HG02678 (cell line): ENCODE measurements around the gene RIMOC1.

Experiments
- ATAC-seq: cut with Tn5 transposase; IDR thresholded peaks from one replicate; pipeline ENCODE4 v1.9.1; 2021; ENCODE audit warnings: mild to moderate bottlenecking, moderate library complexity; ENCODE audit not compliant: unreplicated experiment

Gene RIMOC1

GRCh38 chr5:41903892-41904799 is at the start of gene RIMOC1:
RIMOC1 (plus strand) TSS chr5:41904344; CDS start chr5:41904368, 24 bp downstream.
- ATAC-seq: peak; percentile 98

GRCh38 chr5:41856644-41857491 is 47.3 kb upstream of the RIMOC1 start:
- peak; percentile 92 for ATAC-seq

- no peak for ATAC-seq
These were observed 46.2 kb upstream of the RIMOC1 start for GRCh38 chr5:41857989-41858388.

GRCh38 chr5:41858890-41859289 is 45.3 kb upstream of the RIMOC1 start:
- ATAC-seq: no peak

- ATAC-seq: peak; percentile 53
These were observed 40.2 kb upstream of the RIMOC1 start for GRCh38 chr5:41863871-41864486.

- ATAC-seq: no peak
These were observed 34.9 kb upstream of the RIMOC1 start for GRCh38 chr5:41869151-41869723.

GRCh38 chr5:41869724-41870626 is 34.2 kb upstream of the RIMOC1 start, which contains the start of gene OXCT1:
OXCT1 (minus strand) TSS chr5:41870425; CDS start chr5:41870358, 67 bp downstream.
- ATAC-seq: peak; percentile 90

- ATAC-seq: no peak
These were observed 33.5 kb upstream of the RIMOC1 start for GRCh38 chr5:41870627-41871048.

- ATAC-seq: no peak
These were observed 32.3 kb upstream of the RIMOC1 start for GRCh38 chr5:41871852-41872251.

GRCh38 chr5:41874512-41875060 is 29.6 kb upstream of the RIMOC1 start:
- no peak for ATAC-seq

- ATAC-seq: no peak
These were observed 29.0 kb upstream of the RIMOC1 start for GRCh38 chr5:41875121-41875520.

- no peak for ATAC-seq
These were observed 27.5 kb upstream of the RIMOC1 start for GRCh38 chr5:41876678-41877077.

GRCh38 chr5:41877408-41877807 is 26.7 kb upstream of the RIMOC1 start:
- no peak for ATAC-seq

GRCh38 chr5:41878173-41878572 is 26.0 kb upstream of the RIMOC1 start:
- ATAC-seq: peak; percentile 53

- peak; percentile 77 for ATAC-seq
These were observed 25.3 kb upstream of the RIMOC1 start for GRCh38 chr5:41878643-41879478.

- ATAC-seq: no peak
These were observed 21.4 kb upstream of the RIMOC1 start for GRCh38 chr5:41882765-41883164.

- ATAC-seq: no peak
These were observed 20.9 kb upstream of the RIMOC1 start for GRCh38 chr5:41883243-41883642.

GRCh38 chr5:41883936-41884335 is 20.2 kb upstream of the RIMOC1 start:
- no peak for ATAC-seq

GRCh38 chr5:41885286-41885685 is 18.9 kb upstream of the RIMOC1 start:
- no peak for ATAC-seq
